B cell (primary cell): Measurements from ENCODE around the gene CCDC63. TPM values are rescaled to one million over a fixed set of nuclear protein-coding genes. Genes with fewer than 3 reads are reported as not detected.

Source experiments
- ATAC-seq: fragments of 200-7000 bp; cut with Tn5 transposase; one replicate; pipeline ENCODE4 v1.10.0; 2021; ENCODE audit warnings: low read depth, mild to moderate bottlenecking, moderate number of reproducible peaks, moderate library complexity
- CTCF ChIA-PET: fragments of 350-600 bp; sonication (Branson Sonifier 250); formaldehyde crosslinking; loops from one replicate; lab custom pipeline; 2021; ENCODE audit warnings: antibody characterized with exemption, inconsistent platforms; lab: Charles Lee
- POLR2A ChIA-PET: fragments of 350-600 bp; sonication (Branson Sonifier 250); formaldehyde crosslinking; loops from one replicate; lab custom pipeline; 2021; ENCODE audit warnings: antibody characterized with exemption; lab: Charles Lee
- DNase-seq: peaks from one replicate; pipeline ENCODE4 v3.0.0; 2013
- H2AFZ ChIP-seq: 2 replicates; pipeline ENCODE4 v1.6.1; 2012; ENCODE audit warnings: mild to moderate bottlenecking, low read depth, low read length; ENCODE audit not compliant: insufficient read depth, poor library complexity, severe bottlenecking
- H3K27ac ChIP-seq, 2 donors: 1 replicate in 1 of 2; 2 replicates in 1 of 2; pipeline ENCODE4 v1.5.1; 2012 to 2013; ENCODE audit warnings: low read length in 2 of 2, mild to moderate bottlenecking in 2 of 2, moderate library complexity in 1 of 2
- H3K27me3 ChIP-seq, 4 experiments: fragments of 200-600 bp in 1 of 4; sonication (generic) in 1 of 4; replicated peaks in 1 of 4; 1 replicate in 2 of 4; 2 replicates in 2 of 4; pipeline versions ENCODE4 v1.6.1 to v1.7.0; 2013 to 2016; ENCODE audit warnings: low read length in 3 of 4, mild to moderate bottlenecking in 2 of 4, mixed read lengths in 1 of 4, moderate library complexity in 1 of 4; ENCODE audit not compliant: insufficient read depth in 4 of 4, control insufficient read depth in 3 of 4; ENCODE audit errors: control extremely low read depth in 1 of 4
- H3K36me3 ChIP-seq, 2 experiments: replicated peaks in 1 of 2; 1 replicate in 1 of 2; 2 replicates in 1 of 2; pipeline versions ENCODE4 v1.6.1 to v1.7.1; 2013; ENCODE audit warnings: low read length in 1 of 2; ENCODE audit not compliant: insufficient read depth in 2 of 2, control insufficient read depth in 1 of 2; ENCODE audit errors: control extremely low read depth in 1 of 2, extremely low read depth in 1 of 2
- H3K4me1 ChIP-seq, 2 donors: fragments of 200-600 bp in 1 of 2; sonication (generic) in 1 of 2; 1 replicate in 1 of 2; 2 replicates in 1 of 2; pipeline versions ENCODE4 v1.5.1 to v1.6.1; 2013 to 2017; ENCODE audit warnings: low read length in 2 of 2; ENCODE audit not compliant: control insufficient read depth in 2 of 2, insufficient read depth in 2 of 2
- H3K4me2 ChIP-seq: replicated peaks from 2 replicates; pipeline ENCODE3; 2012; ENCODE audit warnings: mild to moderate bottlenecking, low read depth, low read length; ENCODE audit not compliant: poor library complexity, severe bottlenecking
- H3K4me3 ChIP-seq, 5 experiments: fragments of 200-600 bp in 1 of 5; sonication (generic) in 1 of 5; 1 replicate in 3 of 5; 2 replicates in 2 of 5; pipeline versions ENCODE4 v1.5.1 to v1.7.0; 2011 to 2016; ENCODE audit warnings: low read length in 4 of 5, mild to moderate bottlenecking in 4 of 5, low read depth in 2 of 5, control low read depth in 1 of 5, moderate library complexity in 1 of 5; ENCODE audit not compliant: insufficient read depth in 1 of 5; ENCODE audit errors: control extremely low read depth in 1 of 5, extremely low read depth in 1 of 5
- H3K79me2 ChIP-seq: fragments of 200-600 bp; sonication (generic); one replicate; pipeline ENCODE4 v1.6.0; 2016; ENCODE audit warnings: low read length; ENCODE audit not compliant: control insufficient read depth, insufficient read depth
- H3K9ac ChIP-seq: fragments of 200-600 bp; sonication (generic); 2 replicates; pipeline ENCODE4 v1.6.1; 2017; ENCODE audit warnings: mild to moderate bottlenecking, low read length, moderate library complexity
- H3K9me3 ChIP-seq, 3 donors: one replicate each; pipeline versions ENCODE4 v1.6.1 to v1.7.1; 2013; ENCODE audit warnings: low read length in 2 of 3; ENCODE audit not compliant: control insufficient read depth in 2 of 3, insufficient read depth in 1 of 3; ENCODE audit errors: control extremely low read depth in 1 of 3
- H4K20me1 ChIP-seq: 2 replicates; pipeline ENCODE4 v1.6.0; 2012; ENCODE audit warnings: mild to moderate bottlenecking, low read length; ENCODE audit not compliant: insufficient read depth, control insufficient read depth, poor library complexity, severe bottlenecking
- H3K27ac Mint-ChIP-seq: one replicate; pipeline ENCODE4 v1.8.0; 2021; ENCODE audit warnings: mixed read lengths
- H3K27me3 Mint-ChIP-seq: one replicate; pipeline ENCODE4 v1.8.0; 2021; ENCODE audit warnings: mixed read lengths
- H3K4me1 Mint-ChIP-seq: one replicate; pipeline ENCODE4 v1.8.0; 2021; ENCODE audit warnings: mixed read lengths
- H3K4me3 Mint-ChIP-seq: one replicate; pipeline ENCODE4 v1.8.0; 2021; ENCODE audit warnings: mixed read lengths
- H3K9me3 Mint-ChIP-seq: one replicate; pipeline ENCODE4 v1.8.0; 2022; ENCODE audit warnings: mixed read lengths; ENCODE audit not compliant: insufficient read depth
- EZH2 ChIP-seq: IDR thresholded peaks from 2 replicates; pipeline ENCODE4 v1.6.1; 2012; ENCODE audit warnings: borderline replicate concordance, low read depth, mild to moderate bottlenecking, moderate library complexity, low read length; ENCODE audit not compliant: insufficient read depth, poor library complexity, severe bottlenecking
- WGBS: methylation state at CpG from one replicate; pipeline ENCODE4 v1.1.5; 2013; ENCODE audit warnings: missing lambda C conversion rate; ENCODE audit not compliant: insufficient coverage; 5-methylcytosine and 5-hydroxymethylcytosine counted together
- intact Hi-C: fragments of 100-400 bp; cut with micrococcal nuclease; formaldehyde crosslinking; loops from one replicate; pipeline ENCODE4 v1.10.0; 2022
- polyA plus RNA-seq: library from polyadenylated mRNA; depleted of rRNA; stranded (reverse); fragments of >200 nt; gene quantifications from 2 replicates; pipeline ENCODE4 v1.2.3, GENCODE V29; 2012
- total RNA-seq, 2 donors: library from RNA; stranded (reverse); fragments of 120-200 nt in 1 of 2; gene quantifications; 1 replicate in 1 of 2; 2 replicates in 1 of 2; pipeline versions ENCODE4 v1.2.3 to v1.2.4, GENCODE V29; 2013 to 2022
- TF ChIP-seq, protein P1 (sequence below): fragments of 200-600 bp; IDR thresholded peaks from one replicate; pipeline ENCODE4 v1.8.0; 2022; ENCODE audit warnings: antibody characterized with exemption, mild to moderate bottlenecking

The CCDC63 gene
- total and polyA plus RNA-seq, 2 donors (not counting 1 experiment from before 2014, with no cell fraction given): not detected

GRCh38 chr12:110849221-110849620, 2.4 kb downstream of the CCDC63 start:
- ChIA-PET POLR2A (no interaction called here), CTCF (interaction anchor here (1.0 kb wide), 1 partner anchor 39 kb away, joined by 3 read pairs; no protein-coding TSS in a partner anchor)
- H3K4me1 ChIP-seq: peaks cover 4 to 14% of the 10 kb centered on the region in 2 donors
- H3K9me3 ChIP-seq: peaks cover 0 to 4% (median 0%) of the 10 kb centered on the region in 3 donors
- DNase-seq (no peak), ATAC-seq (no peak)
- no peak overlapping the region for H2AFZ ChIP-seq
- Mint-ChIP-seq H3K9me3 (no peaks in the 10 kb centered on the region), H3K4me3 (no peak overlapping the region), H3K4me1 (peaks cover 10% of the 10 kb centered on the region), H3K27ac (no peak overlapping the region), H3K27me3 (peaks cover 22% of the 10 kb centered on the region)
- TF ChIP-seq EZH2: no peak
- TF ChIP-seq, protein P1, sequence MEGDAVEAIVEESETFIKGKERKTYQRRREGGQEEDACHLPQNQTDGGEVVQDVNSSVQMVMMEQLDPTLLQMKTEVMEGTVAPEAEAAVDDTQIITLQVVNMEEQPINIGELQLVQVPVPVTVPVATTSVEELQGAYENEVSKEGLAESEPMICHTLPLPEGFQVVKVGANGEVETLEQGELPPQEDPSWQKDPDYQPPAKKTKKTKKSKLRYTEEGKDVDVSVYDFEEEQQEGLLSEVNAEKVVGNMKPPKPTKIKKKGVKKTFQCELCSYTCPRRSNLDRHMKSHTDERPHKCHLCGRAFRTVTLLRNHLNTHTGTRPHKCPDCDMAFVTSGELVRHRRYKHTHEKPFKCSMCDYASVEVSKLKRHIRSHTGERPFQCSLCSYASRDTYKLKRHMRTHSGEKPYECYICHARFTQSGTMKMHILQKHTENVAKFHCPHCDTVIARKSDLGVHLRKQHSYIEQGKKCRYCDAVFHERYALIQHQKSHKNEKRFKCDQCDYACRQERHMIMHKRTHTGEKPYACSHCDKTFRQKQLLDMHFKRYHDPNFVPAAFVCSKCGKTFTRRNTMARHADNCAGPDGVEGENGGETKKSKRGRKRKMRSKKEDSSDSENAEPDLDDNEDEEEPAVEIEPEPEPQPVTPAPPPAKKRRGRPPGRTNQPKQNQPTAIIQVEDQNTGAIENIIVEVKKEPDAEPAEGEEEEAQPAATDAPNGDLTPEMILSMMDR: no peak
- peaks cover 0 to 13% (median 5%) of the 10 kb centered on the region in 4 experiments for H3K27me3 ChIP-seq
- no peak overlapping the region for H3K27ac ChIP-seq
- 80% methylated on average over 1 of the region's 4 CpGs for WGBS
- no peak overlapping the region for H3K9ac ChIP-seq
- no peaks in the 10 kb centered on the region for H3K36me3 ChIP-seq
- no peaks in the 10 kb centered on the region for H4K20me1 ChIP-seq
- no peak overlapping the region for H3K4me2 ChIP-seq
- intact Hi-C loops: no loop called here
- H3K4me3 ChIP-seq: no peak overlapping the region
- no peaks in the 10 kb centered on the region for H3K79me2 ChIP-seq

- WGBS: 85% methylated on average over 4 of the region's 5 CpGs
- no peak overlapping the region for H3K4me3 ChIP-seq
- no peaks in the 10 kb centered on the region for H3K36me3 ChIP-seq
- H3K27ac ChIP-seq: no peak overlapping the region
- H3K4me1 Mint-ChIP-seq: peaks cover 10% of the 10 kb centered on the region
- CTCF ChIA-PET: interaction anchor here (1.0 kb wide), 1 partner anchor 38 kb away, joined by 3 read pairs; no protein-coding TSS in a partner anchor
- no peak for DNase-seq
- intact Hi-C loops: no loop called here
- TF ChIP-seq EZH2: no peak
- no peaks in the 10 kb centered on the region for H4K20me1 ChIP-seq
- no peak overlapping the region for H3K27ac Mint-ChIP-seq
- peaks cover 4 to 14% of the 10 kb centered on the region in 2 donors for H3K4me1 ChIP-seq
- ATAC-seq: no peak
- H2AFZ ChIP-seq: no peak overlapping the region
- H3K79me2 ChIP-seq: no peaks in the 10 kb centered on the region
- peaks cover 0 to 13% (median 5%) of the 10 kb centered on the region in 4 experiments for H3K27me3 ChIP-seq
- peaks cover 22% of the 10 kb centered on the region for H3K27me3 Mint-ChIP-seq
- no peak overlapping the region for H3K4me3 Mint-ChIP-seq
- H3K9me3 Mint-ChIP-seq: no peaks in the 10 kb centered on the region
- POLR2A ChIA-PET: no interaction called here
- no peak overlapping the region for H3K4me2 ChIP-seq
- peaks cover 0 to 4% (median 0%) of the 10 kb centered on the region in 3 donors for H3K9me3 ChIP-seq
- H3K9ac ChIP-seq: no peak overlapping the region
Measured at GRCh38 chr12:110849748-110850403, 3.1 kb downstream of the CCDC63 start.
